Spinal cord (tissue), 10 donors: ENCODE results near the gene PRPH2. TPM values are rescaled to one million over a fixed set of nuclear protein-coding genes. Genes with fewer than 3 reads are reported as not detected.
A peak's percentile ranks its signal among the peaks of the same experiment; 100 is the strongest.

ENCODE experiments used
- DNase-seq, 6 donors: peaks; one replicate each; pipeline versions ENCODE4 v3.0.0 to v3.0.0-alpha.2; 2013 to 2015; ENCODE audit warnings: low spot score in 6 of 6, low read depth in 4 of 6
- H3K27ac ChIP-seq: one replicate; pipeline ENCODE4 v1.5.1; 2013; ENCODE audit warnings: low read depth, low read length, control low read depth
- H3K27me3 ChIP-seq: one replicate; pipeline ENCODE4 v1.6.1; 2013; ENCODE audit warnings: low read length; ENCODE audit not compliant: control insufficient read depth, insufficient read depth
- H3K36me3 ChIP-seq: one replicate; pipeline ENCODE4 v1.6.1; 2013; ENCODE audit warnings: low read length; ENCODE audit not compliant: control insufficient read depth, insufficient read depth
- H3K4me1 ChIP-seq: one replicate; pipeline ENCODE4 v1.6.1; 2013; ENCODE audit warnings: low read length; ENCODE audit not compliant: control insufficient read depth, insufficient read depth
- H3K4me3 ChIP-seq: one replicate; pipeline ENCODE4 v1.5.1; 2013; ENCODE audit warnings: low read depth, low read length, control low read depth
- H3K9me3 ChIP-seq: one replicate; pipeline ENCODE4 v1.6.1; 2013; ENCODE audit warnings: low read length; ENCODE audit not compliant: control insufficient read depth, insufficient read depth
- WGBS: methylation state at CpG from one replicate; pipeline ENCODE4 v1.1.5; 2013; ENCODE audit warnings: missing lambda C conversion rate; ENCODE audit not compliant: insufficient coverage; 5-methylcytosine and 5-hydroxymethylcytosine counted together
- polyA plus RNA-seq, 2 donors: library from polyadenylated mRNA; unstranded; fragments of 120-200 nt; gene quantifications; one replicate each; pipeline ENCODE4 v1.2.1, GENCODE V29; 2013; ENCODE audit not compliant: insufficient read length in 2 of 2
- total RNA-seq, 2 donors: library from RNA; depleted of rRNA in 1 of 2; stranded (reverse); fragments of 120-200 nt in 1 of 2; fragments of >200 nt in 1 of 2; gene quantifications; one replicate each; pipeline versions ENCODE4 v1.2.3 to v1.2.4, GENCODE V29; 2013 to 2014
- donor health status: healthy.

PRPH2 gene
- total and polyA plus RNA-seq, 4 donors = 5.1 to 9.0 (median 6.6) TPM

GRCh38 chr6:42758756-42759430 is 36.5 kb upstream of the PRPH2 start:
- H3K4me1 ChIP-seq = peaks cover 11% of the 10 kb centered on the region
- H3K4me3 ChIP-seq = no peak overlapping the region
- 95% methylated on average over 3 of the region's 3 CpGs for WGBS

GRCh38 chr6:42756722-42757121 is 34.3 kb upstream of the PRPH2 start:
- H3K36me3 ChIP-seq = peaks cover 3% of the 10 kb centered on the region
- H3K9me3 ChIP-seq = no peaks in the 10 kb centered on the region
- H3K27me3 ChIP-seq = no peaks in the 10 kb centered on the region
- H3K27ac ChIP-seq = no peak overlapping the region
- peak in 3 of 6 donors; percentile 24 to 78 (median 73) for DNase-seq
- WGBS = no CpG with 5 or more reads among the region's 7 CpGs
- H3K4me1 ChIP-seq = peaks cover 11% of the 10 kb centered on the region
- no peak overlapping the region for H3K4me3 ChIP-seq

More at GRCh38 chr6:42758756-42759430, 36.5 kb upstream of the PRPH2 start:
- H3K27me3 ChIP-seq = no peaks in the 10 kb centered on the region
- DNase-seq = no peak
- H3K36me3 ChIP-seq = peaks cover 3% of the 10 kb centered on the region
- no peaks in the 10 kb centered on the region for H3K9me3 ChIP-seq
- H3K27ac ChIP-seq = no peak overlapping the region

GRCh38 chr6:42754759-42755158 is 32.4 kb upstream of the PRPH2 start:
- no peaks in the 10 kb centered on the region for H3K27me3 ChIP-seq
- no peak overlapping the region for H3K4me3 ChIP-seq
- peaks cover 8% of the 10 kb centered on the region for H3K4me1 ChIP-seq
- no peak for DNase-seq
- no peaks in the 10 kb centered on the region for H3K9me3 ChIP-seq
- H3K36me3 ChIP-seq = no peaks in the 10 kb centered on the region
- H3K27ac ChIP-seq = no peak overlapping the region
- WGBS = 89% methylated on average over 2 of the region's 5 CpGs

- H3K4me3 ChIP-seq = no peak overlapping the region
- H3K9me3 ChIP-seq = no peaks in the 10 kb centered on the region
- no peak overlapping the region for H3K27ac ChIP-seq
- H3K27me3 ChIP-seq = no peaks in the 10 kb centered on the region
- DNase-seq = no peak
- H3K36me3 ChIP-seq = no peaks in the 10 kb centered on the region
- WGBS = no CpG with 5 or more reads among the region's 3 CpGs
- H3K4me1 ChIP-seq = peaks cover 6% of the 10 kb centered on the region
These were observed 28.7 kb upstream of the PRPH2 start for GRCh38 chr6:42751055-42751454.

GRCh38 chr6:42748203-42748898 is 26.0 kb upstream of the PRPH2 start:
- H3K4me3 ChIP-seq = no peak overlapping the region
- no peak overlapping the region for H3K27ac ChIP-seq
- H3K9me3 ChIP-seq = no peaks in the 10 kb centered on the region
- no peaks in the 10 kb centered on the region for H3K27me3 ChIP-seq
- no peak for DNase-seq
- peaks cover 25% of the 10 kb centered on the region for H3K4me1 ChIP-seq
- WGBS = 47% methylated on average over 8 of the region's 8 CpGs
- H3K36me3 ChIP-seq = no peaks in the 10 kb centered on the region

- Histone ChIP-seq H3K27me3 (no peaks in the 10 kb centered on the region), H3K36me3 (no peaks in the 10 kb centered on the region), H3K4me3 (peak overlapping the region; percentile 100), H3K4me1 (peaks cover 25% of the 10 kb centered on the region), H3K27ac (peak overlapping the region; percentile 92), H3K9me3 (no peaks in the 10 kb centered on the region)
- peak; percentile 64 to 97 (median 78) for DNase-seq
- 0% methylated on average over 35 of the region's 55 CpGs for WGBS
These were observed 24.3 kb upstream of the PRPH2 start for GRCh38 chr6:42746463-42747391.

GRCh38 chr6:42745640-42746462 is 23.5 kb upstream of the PRPH2 start, which contains the start of gene TBCC:
TBCC (minus strand) TSS chr6:42746103; CDS start chr6:42746073, 30 bp downstream.
- H3K4me3 ChIP-seq = peak within 1 kb of the TSS; percentile 100
- under 1% methylated on average over 41 of the region's 57 CpGs for WGBS

GRCh38 chr6:42745083-42745639 is 22.8 kb upstream of the PRPH2 start:
- Histone ChIP-seq H3K27ac (peak overlapping the region; percentile 96), H3K4me1 (peaks cover 25% of the 10 kb centered on the region), H3K4me3 (peak overlapping the region; percentile 100), H3K36me3 (no peaks in the 10 kb centered on the region), H3K9me3 (no peaks in the 10 kb centered on the region), H3K27me3 (no peaks in the 10 kb centered on the region)
- peak in 1 of 6 donors; percentile 57 for DNase-seq
- under 1% methylated on average over 29 of the region's 29 CpGs for WGBS

More at GRCh38 chr6:42745640-42746462, 23.5 kb upstream of the PRPH2 start, which contains the start of gene TBCC:
- H3K36me3 ChIP-seq = no peaks in the 10 kb centered on the region
- H3K9me3 ChIP-seq = no peaks in the 10 kb centered on the region
- no peaks in the 10 kb centered on the region for H3K27me3 ChIP-seq
- peak within 1 kb of the TSS; percentile 96 for H3K27ac ChIP-seq
- peaks cover 25% of the 10 kb centered on the region for H3K4me1 ChIP-seq
- DNase-seq = peak; percentile 95 to 100 (median 98)
